Psoas muscle (tissue), 8 donors: Measurements from ENCODE around the gene USP13. TPM values are rescaled to one million over a fixed set of nuclear protein-coding genes. Genes with fewer than 3 reads are reported as not detected.

Experiments used
- ATAC-seq, 4 donors: fragments of 200-7000 bp; cut with Tn5 transposase; one replicate each; pipeline ENCODE4 v1.9.1; 2020; ENCODE audit warnings: moderate library complexity in 3 of 4, mild to moderate bottlenecking in 2 of 4
- DNase-seq, 2 donors: peaks; one replicate each; pipeline ENCODE4 v3.0.0-alpha.2; 2020
- H3K27ac ChIP-seq: fragments of 200-600 bp; one replicate; pipeline ENCODE4 v1.8.0; 2022
- H3K27me3 ChIP-seq, 3 donors: fragments of 200-600 bp in 1 of 3; one replicate each; pipeline versions ENCODE4 v1.6.1 to v1.8.0; 2013 to 2022; ENCODE audit warnings: low read length in 2 of 3, mild to moderate bottlenecking in 2 of 3, moderate library complexity in 1 of 3; ENCODE audit not compliant: insufficient read depth in 3 of 3
- H3K36me3 ChIP-seq, 2 donors: fragments of 200-600 bp in 1 of 2; one replicate each; pipeline versions ENCODE4 v1.6.1 to v1.8.0; 2013 to 2022; ENCODE audit warnings: low read depth in 1 of 2, mild to moderate bottlenecking in 1 of 2, moderate library complexity in 1 of 2; ENCODE audit not compliant: insufficient read depth in 1 of 2
- H3K4me1 ChIP-seq: fragments of 200-600 bp; one replicate; pipeline ENCODE4 v1.8.0; 2022
- H3K4me3 ChIP-seq: fragments of 200-600 bp; one replicate; pipeline ENCODE4 v1.8.0; 2022; ENCODE audit warnings: mild to moderate bottlenecking
- H3K9me3 ChIP-seq: fragments of 200-600 bp; one replicate; pipeline ENCODE4 v1.8.0; 2022
- WGBS, 3 donors: extraction: QIAGEN DNeasy Blood & Tissue Kit; methylation state at CpG; one replicate each; pipeline versions ENCODE4 v1.1.6 to v1.1.7; 2013; 5-methylcytosine and 5-hydroxymethylcytosine counted together
- intact Hi-C, 2 donors: fragments of 100-400 bp; cut with DNase I; formaldehyde crosslinking; loops; one replicate each; pipeline versions ENCODE4 v1.11.0 to v1.14.2; 2022
- polyA plus RNA-seq, 3 donors: library from polyadenylated mRNA; stranded (reverse); fragments of 200-250 nt; gene quantifications; one replicate each; pipeline ENCODE4 v1.2.3, GENCODE V29; 2013
- total RNA-seq, 4 donors: library from RNA; stranded (reverse); fragmentation: NEBNext Ultra II Directional in 2 of 4; extraction: Animal tissue kit (Norgen Biotek cat#: 25700) in 2 of 4; gene quantifications; one replicate each; pipeline versions ENCODE4 v1.2.1 to v1.2.4, GENCODE V29; 2021 to 2023
- TF ChIP-seq, protein P1 (sequence below): fragments of 200-600 bp; IDR thresholded peaks from one replicate; pipeline ENCODE4 v1.8.0; 2022; ENCODE audit warnings: antibody characterized with exemption
- donor health status: healthy with polysubstance abuse.
- donor health status: DM: no; HTN: no; CAD: no; lungs with moderate emphysema.
- donor health status: Bipolar disorder and iron deficiency.
- donor health status: healthy.
- donor health status: DM: yes; HTN: yes; CAD: no.
- donor health status: DM: no; HTN: no; CAD: no.
- donor health status: DM: no; HTN: no; CAD: no.
- donor health status: DM: yes; HTN: yes; CAD: no.

Gene USP13
- total and polyA plus RNA-seq, 7 donors: 16.1 to 324 (median 175) TPM

DNA sequence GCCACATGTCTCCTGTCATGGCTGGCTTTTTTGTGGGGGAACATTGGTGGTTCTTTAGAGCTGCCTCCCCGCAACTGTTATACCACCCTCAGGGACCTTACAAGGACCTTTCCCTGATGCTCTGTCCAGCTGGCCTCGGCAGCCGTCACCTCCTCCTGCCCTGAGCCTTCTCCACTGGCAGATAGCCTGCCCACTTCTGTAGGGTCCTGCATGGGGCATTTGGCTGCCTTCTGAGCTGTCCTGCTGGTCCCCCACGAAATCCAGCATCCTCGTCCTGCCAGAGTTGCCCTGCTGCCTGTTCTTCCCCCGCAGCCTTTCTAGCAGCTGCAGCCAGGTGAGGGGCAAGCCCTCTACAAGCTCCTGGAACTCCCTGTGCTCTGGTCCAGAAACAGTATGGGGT is 86.2 kb downstream of the USP13 start:
- DNase-seq (no peak), ATAC-seq (no peak)
- peak overlapping the region; percentile 67 for H3K27ac ChIP-seq
- TF ChIP-seq, protein P1, sequence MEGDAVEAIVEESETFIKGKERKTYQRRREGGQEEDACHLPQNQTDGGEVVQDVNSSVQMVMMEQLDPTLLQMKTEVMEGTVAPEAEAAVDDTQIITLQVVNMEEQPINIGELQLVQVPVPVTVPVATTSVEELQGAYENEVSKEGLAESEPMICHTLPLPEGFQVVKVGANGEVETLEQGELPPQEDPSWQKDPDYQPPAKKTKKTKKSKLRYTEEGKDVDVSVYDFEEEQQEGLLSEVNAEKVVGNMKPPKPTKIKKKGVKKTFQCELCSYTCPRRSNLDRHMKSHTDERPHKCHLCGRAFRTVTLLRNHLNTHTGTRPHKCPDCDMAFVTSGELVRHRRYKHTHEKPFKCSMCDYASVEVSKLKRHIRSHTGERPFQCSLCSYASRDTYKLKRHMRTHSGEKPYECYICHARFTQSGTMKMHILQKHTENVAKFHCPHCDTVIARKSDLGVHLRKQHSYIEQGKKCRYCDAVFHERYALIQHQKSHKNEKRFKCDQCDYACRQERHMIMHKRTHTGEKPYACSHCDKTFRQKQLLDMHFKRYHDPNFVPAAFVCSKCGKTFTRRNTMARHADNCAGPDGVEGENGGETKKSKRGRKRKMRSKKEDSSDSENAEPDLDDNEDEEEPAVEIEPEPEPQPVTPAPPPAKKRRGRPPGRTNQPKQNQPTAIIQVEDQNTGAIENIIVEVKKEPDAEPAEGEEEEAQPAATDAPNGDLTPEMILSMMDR: no peak
- 73 to 91% (median 75%) methylated on average over 6 of the region's 6 CpGs for WGBS, 3 donors
- no peak overlapping the region for H3K4me3 ChIP-seq
- H3K36me3 ChIP-seq: peaks cover 10 to 67% of the 10 kb centered on the region in 2 donors
- H3K27me3 ChIP-seq: no peaks in the 10 kb centered on the region
- no peaks in the 10 kb centered on the region for H3K9me3 ChIP-seq
- peaks cover 21% of the 10 kb centered on the region for H3K4me1 ChIP-seq
- intact Hi-C loops: loop anchor here in 1 of 2 donors (5.0 kb wide), 1 partner anchor 132 kb away; no protein-coding TSS in a partner anchor

DNA sequence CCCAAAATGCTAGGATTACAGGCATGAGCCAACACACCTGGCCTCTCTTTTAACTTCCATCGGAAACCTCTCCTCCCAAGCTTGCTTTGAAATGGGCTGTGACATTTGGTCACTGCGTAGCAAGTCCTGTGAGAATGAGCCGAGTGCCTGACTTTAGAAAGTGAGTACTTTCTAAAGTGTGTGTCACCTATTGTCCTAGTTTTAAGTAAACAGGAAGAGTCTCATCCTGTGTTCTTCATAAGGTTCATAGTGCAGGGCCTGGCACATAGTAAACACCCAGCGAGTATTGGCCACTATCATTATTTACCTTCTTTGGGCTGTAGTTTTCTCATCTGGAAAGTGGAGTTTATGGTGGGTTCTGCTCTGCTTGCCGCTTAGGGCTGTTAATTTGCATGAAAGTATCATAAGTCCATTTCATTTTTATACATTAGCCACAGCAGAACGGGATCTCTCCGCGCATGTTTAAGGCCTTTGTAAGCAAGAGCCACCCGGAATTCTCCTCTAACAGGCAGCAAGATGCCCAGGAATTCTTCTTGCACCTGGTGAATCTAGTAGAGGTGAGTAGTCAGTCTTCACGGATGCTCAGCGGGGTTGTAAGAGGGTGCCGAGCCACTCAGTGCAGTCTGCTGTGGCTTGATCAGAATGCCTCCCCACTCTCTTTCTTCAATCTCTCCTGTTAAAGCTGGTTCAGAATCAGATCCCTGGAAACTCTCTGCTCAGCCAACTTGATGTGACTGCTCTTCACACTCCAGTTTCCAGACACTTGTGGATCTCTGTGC is 87.2 kb downstream of the USP13 start:
- DNase-seq (no peak), ATAC-seq (peak; percentile 20 to 54 (median 34))
- TF ChIP-seq, protein P1: no peak
- H3K27me3 ChIP-seq: no peaks in the 10 kb centered on the region
- H3K27ac ChIP-seq: peak overlapping the region; percentile 67
- 70 to 75% (median 74%) methylated on average over 12 of the region's 12 CpGs for WGBS, 3 donors
- intact Hi-C loops: loop anchor here in 1 of 2 donors (5.0 kb wide), 1 partner anchor 133 kb away; no protein-coding TSS in a partner anchor
- peaks cover 10 to 77% of the 10 kb centered on the region in 2 donors for H3K36me3 ChIP-seq
- H3K4me3 ChIP-seq: no peak overlapping the region
- peaks cover 14% of the 10 kb centered on the region for H3K4me1 ChIP-seq
- H3K9me3 ChIP-seq: no peaks in the 10 kb centered on the region

DNA sequence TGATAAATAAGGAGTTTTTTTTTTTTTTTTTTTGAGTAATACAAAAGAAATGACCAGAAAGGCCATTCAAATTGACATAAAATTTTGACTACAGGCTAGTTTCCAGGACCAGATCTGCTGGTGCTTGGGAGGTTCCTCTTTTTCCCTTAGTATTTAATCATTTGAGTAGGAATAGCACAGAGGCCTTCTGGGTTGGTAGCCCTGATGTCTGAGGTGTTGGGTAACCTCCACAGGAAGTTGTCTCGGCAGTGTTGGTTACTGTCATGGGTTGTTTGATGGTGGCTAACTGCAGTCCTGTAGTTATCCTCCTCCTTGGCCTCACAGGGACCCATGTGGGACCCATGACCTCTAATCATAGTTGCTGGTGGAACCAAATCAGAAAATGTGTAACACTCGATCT is 91.1 kb downstream of the USP13 start:
- intact Hi-C loops: no loop called here
- no peak for DNase-seq
- peak; percentile 45 to 63 (median 57) for ATAC-seq
- H3K4me3 ChIP-seq: no peak overlapping the region
- H3K9me3 ChIP-seq: no peaks in the 10 kb centered on the region
- WGBS, 3 donors: 59 to 69% (median 62%) methylated on average over 2 of the region's 2 CpGs
- no peaks in the 10 kb centered on the region for H3K27me3 ChIP-seq
- H3K27ac ChIP-seq: peak overlapping the region; percentile 55
- TF ChIP-seq, protein P1: no peak
- peaks cover 8 to 88% of the 10 kb centered on the region in 2 donors for H3K36me3 ChIP-seq
- H3K4me1 ChIP-seq: peaks cover 4% of the 10 kb centered on the region

DNA sequence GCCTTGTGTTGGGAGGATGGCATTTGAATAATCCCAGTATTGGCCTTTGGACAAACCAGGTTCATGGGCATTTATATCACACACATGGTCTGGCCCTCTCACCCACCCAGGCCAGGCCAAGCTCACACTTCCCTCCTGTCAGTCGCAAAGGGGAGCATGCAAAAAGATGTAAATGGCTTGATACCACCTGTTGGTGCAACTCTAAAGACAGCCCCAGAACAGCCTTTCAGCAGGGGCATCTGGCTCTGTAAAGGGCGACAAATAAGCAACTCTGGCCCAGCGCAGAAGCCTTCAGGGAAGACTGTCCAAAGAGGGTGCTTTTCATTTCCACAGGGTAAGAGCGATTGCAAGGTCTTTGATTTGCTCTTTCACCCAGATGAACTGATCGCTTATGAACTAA is 91.8 kb downstream of the USP13 start:
- TF ChIP-seq, protein P1: no peak
- intact Hi-C loops: no loop called here
- no peaks in the 10 kb centered on the region for H3K27me3 ChIP-seq
- H3K4me1 ChIP-seq: peaks cover 4% of the 10 kb centered on the region
- no peaks in the 10 kb centered on the region for H3K9me3 ChIP-seq
- WGBS, 3 donors: 85 to 93% (median 92%) methylated on average over 5 of the region's 5 CpGs
- H3K36me3 ChIP-seq: peaks cover 8 to 83% of the 10 kb centered on the region in 2 donors
- H3K27ac ChIP-seq: peak overlapping the region; percentile 13
- no peak for DNase-seq
- no peak for ATAC-seq
- H3K4me3 ChIP-seq: no peak overlapping the region
